ENCODE measurements around the gene XPOT. TPM values are rescaled to one million over a fixed set of nuclear protein-coding genes. Genes with fewer than 3 reads are reported as not detected.

Gene XPOT
- polyA plus RNA-seq, 4 donors, result 56.9 to 73.9 (median 69.0) TPM

DNA sequence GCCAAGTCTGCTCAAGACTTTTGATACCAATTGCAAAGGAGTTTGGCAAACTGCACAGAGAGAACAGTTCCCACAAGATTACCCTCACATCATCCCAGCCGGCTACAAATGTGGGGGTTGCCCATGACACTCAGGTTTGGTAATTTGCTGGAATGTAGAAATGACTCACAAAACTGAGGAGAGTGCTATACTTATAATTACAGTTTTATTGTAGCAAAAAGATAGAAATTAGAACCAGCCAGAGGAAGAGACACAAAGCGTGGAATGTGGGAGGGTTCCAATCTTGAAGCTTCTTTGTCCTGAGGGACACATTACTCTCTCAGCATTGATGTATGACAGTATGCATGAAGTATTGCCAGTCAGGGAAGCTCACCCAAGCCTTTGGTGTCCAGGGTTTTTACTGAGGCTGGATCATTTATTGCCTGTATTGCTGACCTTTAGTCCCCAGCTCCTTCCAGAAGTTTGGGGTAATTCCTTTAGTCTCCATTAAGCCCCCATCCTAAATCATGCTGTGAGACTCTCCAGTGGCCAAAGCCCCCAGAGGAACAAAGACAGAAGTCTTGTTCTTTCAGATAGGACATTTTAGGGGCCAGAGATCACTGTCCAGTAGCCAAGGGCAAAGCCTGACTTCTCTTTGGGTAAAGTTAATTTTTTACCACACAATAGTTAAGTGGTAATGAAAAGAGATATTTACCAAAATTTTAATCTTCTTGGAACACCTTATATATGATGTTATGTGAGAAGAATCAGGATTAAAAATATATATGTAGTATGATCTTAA, 57.6 kb downstream of the XPOT start:
- no peak for DNase-seq (ENCODE audit: low read depth in 4 of 4, low spot score in 3 of 4)

DNA sequence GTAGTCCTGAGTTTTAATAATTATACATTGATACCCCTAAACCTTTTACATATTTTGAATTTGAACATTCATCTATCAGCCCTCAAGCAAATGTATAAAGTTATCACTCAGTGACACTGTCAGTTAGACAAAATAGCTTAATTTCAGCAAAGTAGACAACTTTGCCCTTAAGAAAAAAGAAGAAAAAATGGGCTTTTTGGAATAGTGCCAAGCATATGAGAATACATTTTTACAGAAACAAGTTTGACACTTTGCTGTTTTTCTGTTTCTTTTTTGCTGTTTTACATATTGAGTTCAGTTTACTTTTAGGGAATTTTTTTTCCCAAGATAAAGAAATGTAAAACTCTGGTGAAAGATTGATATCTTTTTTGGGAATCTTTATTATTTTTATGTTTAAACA, 62.0 kb downstream of the XPOT start:
- DNase-seq (ENCODE audit: low read depth in 4 of 4, low spot score in 3 of 4), result no peak

DNA sequence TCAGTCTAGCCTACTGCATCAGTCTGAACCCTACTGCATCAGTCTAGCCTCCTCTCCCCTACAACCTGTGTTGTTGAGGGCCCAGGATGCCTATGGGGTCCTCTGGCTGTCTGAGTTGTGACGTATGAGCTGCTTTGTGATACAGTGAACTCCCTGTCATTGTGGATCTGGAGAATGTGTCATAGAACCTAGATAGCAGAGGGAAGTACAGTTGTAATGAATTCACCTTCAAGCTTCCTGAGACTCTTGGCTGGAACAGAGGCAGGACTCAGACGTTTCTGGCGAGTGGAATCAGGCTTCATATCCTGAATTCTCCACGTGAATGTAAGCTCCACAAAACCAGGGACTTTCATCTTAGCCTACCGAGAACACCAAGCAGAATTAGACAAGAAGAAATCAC, 64.8 kb downstream of the XPOT start:
- no peak for DNase-seq (ENCODE audit: low read depth in 4 of 4, low spot score in 3 of 4)

DNA sequence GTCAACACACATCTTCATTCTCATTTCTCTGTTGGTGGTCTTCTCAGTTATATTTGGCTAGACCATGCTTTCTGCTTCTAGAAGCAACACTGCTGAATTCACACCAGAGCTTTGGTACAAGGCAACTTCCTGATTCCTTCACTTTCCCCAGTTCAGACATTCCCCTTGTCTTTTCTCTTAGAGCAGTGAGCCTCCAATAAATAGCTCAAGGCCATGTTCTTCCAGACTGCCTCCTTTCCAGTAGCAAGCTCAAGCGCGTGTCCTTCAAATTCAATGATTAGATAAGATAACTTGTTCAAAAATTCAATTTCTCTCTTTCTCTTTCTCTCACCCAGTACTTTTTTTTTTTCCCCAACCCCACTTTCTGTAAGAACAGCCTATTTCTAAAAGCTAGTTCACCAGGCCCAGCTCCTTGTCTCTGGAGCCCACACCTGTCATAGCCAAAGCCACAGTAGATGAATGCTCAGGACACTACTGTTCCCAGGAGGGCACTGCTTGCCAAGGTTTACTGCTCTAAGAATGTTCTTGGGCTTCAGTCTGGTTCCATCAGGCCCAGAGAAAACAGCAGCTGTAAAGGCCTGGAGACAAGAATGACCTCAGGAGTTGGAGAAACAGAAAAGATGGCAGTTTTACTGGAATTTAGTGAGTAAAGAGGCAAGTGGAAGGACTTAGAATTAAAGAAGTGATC, 65.4 kb downstream of the XPOT start:
- no peak for DNase-seq (ENCODE audit: low read depth in 4 of 4, low spot score in 3 of 4)

DNA sequence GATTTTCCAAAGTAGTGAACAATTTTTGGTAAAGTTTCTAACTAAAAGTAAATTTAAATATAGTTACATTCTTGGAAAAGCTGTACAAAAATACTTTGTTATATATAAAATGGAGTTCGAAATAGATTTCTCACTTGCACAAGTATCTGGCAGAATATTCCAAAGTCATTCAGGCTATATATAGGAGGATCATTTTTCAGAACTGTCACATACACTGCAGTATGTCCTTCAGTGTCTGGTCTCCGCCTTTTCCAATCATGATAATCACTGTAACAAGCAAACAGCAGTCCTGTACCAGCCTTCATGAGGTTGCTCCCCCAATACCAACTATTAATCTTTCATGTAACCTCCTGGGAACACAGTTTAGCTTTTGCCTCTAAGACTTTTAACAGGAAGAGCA, 66.3 kb downstream of the XPOT start:
- DNase-seq (ENCODE audit: low read depth in 4 of 4, low spot score in 3 of 4), result no peak

DNA sequence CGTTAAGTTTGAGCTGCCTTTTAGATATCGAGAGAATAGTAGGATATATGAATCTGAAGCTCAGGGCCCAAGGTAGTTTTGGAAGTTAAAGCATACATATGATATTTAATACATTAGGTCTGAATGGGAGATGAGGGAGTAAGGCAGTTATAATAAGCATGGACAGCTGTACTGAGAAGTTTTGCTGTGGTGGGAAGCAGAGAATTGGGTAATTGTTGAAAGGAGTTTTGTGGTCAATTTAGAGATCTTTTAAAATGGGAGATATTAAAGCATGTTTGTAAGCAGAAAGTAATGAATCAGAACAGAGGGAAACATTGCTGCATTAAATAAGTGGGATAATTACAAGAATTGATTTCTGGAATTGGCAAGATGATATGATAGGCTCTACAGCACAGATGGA, 69.0 kb downstream of the XPOT start:
- no peak for DNase-seq (ENCODE audit: low read depth in 4 of 4, low spot score in 3 of 4)

DNA sequence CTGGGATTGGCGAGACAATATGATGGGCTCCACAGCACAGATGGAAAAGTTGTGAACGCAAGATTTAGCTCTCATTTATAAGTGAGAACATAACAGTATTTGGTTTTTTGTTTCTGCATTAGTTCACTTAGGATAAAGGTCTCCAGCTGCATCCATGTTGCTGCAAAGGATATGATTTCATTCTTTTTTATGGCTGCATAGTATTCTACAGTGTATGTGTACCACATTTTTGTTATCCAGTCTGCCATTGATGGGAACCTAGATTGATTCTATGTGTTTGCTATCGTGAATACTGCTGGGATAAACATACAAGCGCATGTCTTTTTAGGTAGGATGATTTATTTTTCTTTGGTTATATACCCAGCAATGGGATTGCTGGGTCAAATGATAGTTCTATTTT, 71.3 kb downstream of the XPOT start:
- no peak for DNase-seq (ENCODE audit: low read depth in 4 of 4, low spot score in 3 of 4)

DNA sequence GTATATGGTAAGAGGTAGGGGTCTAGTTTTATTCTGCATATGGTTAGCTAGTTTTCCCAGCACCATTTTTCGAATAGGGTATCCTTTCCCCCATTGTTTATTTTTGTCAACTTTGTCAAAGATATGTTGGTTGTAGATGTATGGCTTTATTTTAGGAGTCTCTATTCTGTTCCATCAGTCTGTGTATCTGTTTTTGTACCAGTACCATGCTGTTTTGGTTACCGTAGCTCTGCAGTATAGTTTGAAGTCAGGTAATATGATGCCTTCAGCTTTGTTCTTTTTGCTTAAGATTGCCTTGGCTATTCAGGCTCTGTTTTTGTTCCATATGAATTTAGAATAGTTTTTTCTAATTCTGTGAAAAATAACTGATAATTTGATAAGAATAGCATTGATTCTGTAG, 72.7 kb downstream of the XPOT start:
- no peak for DNase-seq (ENCODE audit: low read depth in 4 of 4, low spot score in 3 of 4)

DNA sequence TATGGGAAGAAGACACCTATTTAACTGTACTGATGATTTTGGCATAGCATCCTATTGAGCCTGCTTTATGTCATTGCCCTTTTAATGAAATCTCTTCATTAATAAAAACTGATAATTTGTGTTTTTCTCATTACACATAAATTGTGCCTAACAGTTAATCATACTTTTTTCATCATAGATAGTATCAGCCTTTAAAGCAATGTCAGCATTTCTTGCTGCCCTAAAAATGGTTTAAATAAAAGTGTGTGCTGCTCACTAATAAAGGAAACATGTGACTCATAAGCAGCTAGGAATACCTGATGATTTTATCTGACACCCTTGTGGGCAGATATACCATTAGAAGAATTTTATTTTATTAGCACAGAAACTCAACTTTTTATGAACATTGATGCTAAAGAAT, 74.5 kb downstream of the XPOT start:
- DNase-seq (ENCODE audit: low read depth in 4 of 4, low spot score in 3 of 4), result no peak

DNA sequence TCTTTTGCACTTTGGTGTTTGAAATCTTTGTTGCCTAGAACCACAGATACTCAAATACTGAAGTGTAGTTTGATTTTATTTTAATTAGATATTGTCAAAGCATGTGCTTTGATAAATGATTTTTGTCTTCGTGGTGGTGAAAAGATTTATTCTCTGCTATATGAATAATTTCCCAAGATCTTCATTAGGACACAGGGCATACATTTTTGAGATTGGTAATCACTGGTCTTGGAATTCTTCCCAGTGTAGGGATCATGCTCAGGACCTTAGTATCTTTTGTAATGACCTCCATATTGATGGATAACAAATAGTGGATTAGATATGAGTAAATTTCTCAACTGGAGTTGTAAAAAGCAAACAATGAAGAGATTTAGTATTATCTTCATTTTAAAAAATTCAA, 76.0 kb downstream of the XPOT start:
- DNase-seq (ENCODE audit: low read depth in 4 of 4, low spot score in 3 of 4), result no peak

DNA sequence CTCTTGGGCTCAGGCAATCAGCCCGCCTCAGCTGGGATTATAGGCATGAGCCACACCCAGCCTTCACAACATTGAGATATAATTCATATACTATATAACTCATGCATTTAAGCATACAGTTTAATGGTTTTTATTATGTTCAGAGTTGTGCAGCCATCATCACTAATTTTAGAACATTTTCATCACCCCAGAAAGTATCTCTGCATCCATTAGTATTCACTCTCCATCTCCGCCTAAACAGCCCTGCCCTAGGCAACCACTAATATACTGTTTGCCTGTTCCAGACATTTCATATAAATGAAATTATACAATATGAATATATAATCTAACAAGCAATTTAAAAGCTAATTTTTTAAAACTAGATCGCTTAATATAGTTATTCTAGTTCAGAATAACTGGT, 82.5 kb downstream of the XPOT start:
- no peak for DNase-seq (ENCODE audit: low read depth in 4 of 4, low spot score in 3 of 4)

DNA sequence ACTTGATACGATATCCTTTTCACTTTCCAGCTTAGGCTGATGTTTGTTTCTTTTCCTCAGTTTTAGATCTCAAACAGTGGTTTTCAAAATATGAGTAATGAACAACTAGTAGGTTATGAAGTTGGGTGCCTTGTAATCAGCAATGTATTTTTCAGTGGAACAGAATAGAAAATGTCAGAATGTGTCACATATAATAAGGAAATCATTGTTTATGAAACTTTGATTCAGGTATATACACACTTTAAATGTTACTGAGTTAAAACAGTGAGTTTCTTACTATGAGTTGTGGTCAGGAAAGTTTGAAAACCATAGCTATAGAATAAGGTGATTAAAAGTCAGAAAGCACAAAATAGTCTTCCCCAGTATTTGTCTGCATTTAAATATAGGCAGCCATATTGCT, 87.5 kb downstream of the XPOT start:
- no peak for DNase-seq (ENCODE audit: low read depth in 4 of 4, low spot score in 3 of 4)

DNA sequence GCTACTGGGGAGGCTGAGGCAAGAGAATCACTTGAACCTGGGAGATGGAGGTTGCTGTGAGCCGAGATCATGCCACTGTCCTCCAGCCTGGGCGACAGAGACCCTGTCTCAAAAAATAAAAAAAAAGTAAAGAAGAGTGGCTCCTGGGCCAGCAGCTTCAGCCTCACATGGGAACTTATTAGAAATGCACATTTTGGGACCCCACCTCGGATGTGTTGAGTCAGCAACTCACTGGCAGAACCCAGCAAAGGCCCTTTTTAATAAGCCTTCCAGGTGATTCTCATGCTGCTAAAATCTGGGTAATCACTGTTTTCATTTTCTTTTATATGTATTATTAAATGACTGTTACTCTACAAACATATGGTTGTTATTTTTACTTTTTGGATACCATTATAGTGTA, 89.3 kb downstream of the XPOT start:
- DNase-seq (ENCODE audit: low read depth in 4 of 4, low spot score in 3 of 4), result no peak

DNA sequence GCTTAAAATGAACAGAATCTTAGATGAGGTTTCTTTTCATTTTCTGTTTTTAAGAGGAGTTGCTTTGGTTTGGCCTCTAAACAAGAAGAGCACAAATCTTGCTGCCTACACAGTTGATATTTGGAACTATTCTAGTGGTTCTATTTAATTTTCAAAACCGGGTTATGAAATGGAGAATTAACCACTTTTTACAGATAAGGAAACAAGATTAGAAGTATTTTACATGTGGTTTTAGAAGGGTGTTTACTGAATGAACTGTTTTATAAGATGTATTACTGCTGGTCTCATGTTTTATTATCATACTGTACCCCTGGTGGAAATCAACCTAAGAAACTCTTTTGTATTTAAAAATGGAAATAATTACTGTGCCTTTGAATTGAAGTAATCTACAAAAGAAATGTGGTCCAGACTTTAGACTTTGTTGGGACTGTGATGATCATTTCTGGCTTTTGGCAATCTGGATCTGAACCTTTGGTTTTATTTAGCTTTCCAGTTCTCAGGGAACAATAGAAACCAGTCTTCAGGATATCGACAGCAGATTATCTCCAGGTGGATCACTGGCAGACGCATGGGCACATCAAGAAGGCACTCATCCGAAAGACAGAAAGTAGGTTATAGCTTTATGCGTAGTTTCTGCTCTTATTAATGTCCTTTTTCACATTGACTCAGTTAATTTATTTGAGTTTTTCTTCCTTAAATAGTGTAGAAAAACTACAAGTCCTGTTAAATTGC, 91.0 kb downstream of the XPOT start:
- no peak for DNase-seq (ENCODE audit: low read depth in 4 of 4, low spot score in 3 of 4)

DNA sequence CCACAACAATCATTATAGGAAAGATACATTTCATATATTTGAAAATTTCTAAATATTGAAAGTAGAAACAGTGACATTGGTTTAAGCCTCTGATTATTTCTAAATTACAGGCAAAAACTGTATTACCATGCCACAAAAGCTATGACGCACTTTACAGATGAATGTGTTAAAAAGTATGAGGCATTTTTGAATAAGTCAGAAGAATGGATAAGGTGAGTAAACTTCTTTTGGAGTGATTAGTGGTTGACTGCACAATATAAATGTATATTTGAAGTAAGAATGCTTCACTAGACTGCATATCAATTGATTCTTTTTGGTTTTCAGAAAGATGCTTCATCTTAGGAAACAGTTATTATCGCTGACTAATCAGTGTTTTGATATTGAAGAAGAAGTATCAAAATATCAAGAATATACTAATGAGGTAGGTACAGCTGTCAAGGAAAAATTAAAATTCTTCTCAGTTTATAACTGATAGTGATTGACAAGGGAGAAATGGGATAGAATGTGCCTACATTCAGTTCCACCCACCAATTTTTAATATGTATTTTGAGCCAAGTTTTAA, 92.7 kb downstream of the XPOT start:
- no peak for DNase-seq (ENCODE audit: low read depth in 4 of 4, low spot score in 3 of 4)

DNA sequence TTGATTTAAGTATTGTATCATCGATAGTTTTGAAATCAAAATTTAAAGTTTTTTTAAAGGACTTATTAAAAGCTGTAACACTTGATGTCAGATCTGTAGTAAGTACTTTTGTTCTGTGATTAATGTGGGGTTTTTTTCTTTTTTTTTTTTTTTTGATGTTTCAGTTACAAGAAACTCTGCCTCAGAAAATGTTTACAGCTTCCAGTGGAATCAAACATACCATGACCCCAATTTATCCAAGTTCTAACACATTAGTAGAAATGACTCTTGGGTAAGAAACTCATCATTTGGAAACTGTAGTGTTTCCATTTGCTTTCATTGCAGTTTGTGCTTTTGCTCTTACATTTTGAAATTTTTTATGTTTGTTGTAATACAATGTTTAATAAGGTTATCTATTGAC, 93.3 kb downstream of the XPOT start:
- no peak for DNase-seq (ENCODE audit: low read depth in 4 of 4, low spot score in 3 of 4)

DNA sequence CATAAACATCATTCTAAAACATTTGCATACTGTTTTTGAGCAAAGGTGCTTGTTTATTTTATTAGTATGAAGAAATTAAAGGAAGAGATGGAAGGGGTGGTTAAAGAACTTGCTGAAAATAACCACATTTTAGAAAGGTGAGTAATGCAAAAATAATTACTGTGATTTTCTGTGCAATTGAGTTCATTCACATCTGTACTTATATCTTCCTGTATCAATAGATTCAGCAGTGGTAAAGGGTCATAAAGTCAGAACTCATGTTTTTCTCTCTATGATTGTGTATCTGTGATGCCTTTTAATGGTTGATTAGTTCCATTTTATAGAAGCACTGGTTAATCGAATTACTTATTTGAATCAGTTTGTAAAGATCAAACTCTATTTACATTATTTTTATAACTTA, 93.7 kb downstream of the XPOT start:
- no peak for DNase-seq (ENCODE audit: low read depth in 4 of 4, low spot score in 3 of 4)

DNA sequence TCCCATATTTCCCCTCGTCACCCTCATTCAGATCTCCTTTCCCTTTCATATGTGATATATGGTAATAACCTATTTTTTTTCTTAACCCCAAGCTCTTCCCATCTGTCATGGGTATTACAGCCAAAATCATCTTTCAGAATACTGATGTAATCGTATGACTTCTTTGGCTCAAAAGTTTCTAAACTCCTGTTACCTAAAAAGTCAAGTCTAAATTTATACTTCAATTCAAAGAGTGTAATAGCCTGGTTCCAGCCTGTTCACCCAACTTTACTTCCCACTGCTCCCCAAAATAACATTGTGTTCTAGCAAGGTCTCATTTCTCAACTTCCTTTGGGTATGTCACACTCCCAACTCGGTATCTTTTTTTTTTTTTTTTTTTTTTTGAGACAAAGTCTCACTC, 96.2 kb downstream of the XPOT start:
- DNase-seq (ENCODE audit: low read depth in 4 of 4, low spot score in 3 of 4), result no peak

Measured in right renal pelvis (tissue), 4 donors.